Dermis blood vessel endothelial cell (primary cell): ENCODE measurements around the gene SPECC1. TPM values are rescaled to one million over a fixed set of nuclear protein-coding genes. Genes with fewer than 3 reads are reported as not detected.
"Not testable (repeated sequence)": the region's sequence is repeated elsewhere in the genome, so short reads cannot be mapped to it uniquely, and the experiment has no call there.

Source experiments
- DNase-seq: peaks from one replicate; pipeline ENCODE4 v3.0.0; 2010
- total RNA-seq: library from RNA; depleted of rRNA; stranded (reverse); fragments of >200 nt; gene quantifications from 2 replicates; pipeline ENCODE4 v1.2.3, GENCODE V29; 2014

Gene SPECC1
- total RNA-seq, 1 donor from 2014 or later: 3.1 TPM

DNA sequence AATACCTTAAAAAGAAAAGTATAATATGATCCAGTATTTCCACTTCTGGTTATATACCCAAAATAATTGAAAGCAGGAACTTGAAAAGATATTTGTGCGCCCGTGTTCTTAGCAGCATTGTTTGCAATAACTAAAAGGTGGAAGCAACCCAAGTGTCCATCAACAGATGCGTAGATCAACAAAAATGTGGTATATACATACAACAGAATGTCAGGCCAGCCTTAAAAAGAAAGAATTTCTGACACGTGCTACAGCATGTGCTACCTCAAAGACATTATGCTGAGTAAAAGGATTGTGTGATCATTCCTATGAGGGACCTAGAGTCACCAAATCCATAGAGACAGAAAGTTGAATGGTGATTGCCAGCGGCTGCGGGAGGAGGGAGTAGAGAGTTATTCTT, 133.1 kb downstream of the SPECC1 start:
- no peak for DNase-seq

DNA sequence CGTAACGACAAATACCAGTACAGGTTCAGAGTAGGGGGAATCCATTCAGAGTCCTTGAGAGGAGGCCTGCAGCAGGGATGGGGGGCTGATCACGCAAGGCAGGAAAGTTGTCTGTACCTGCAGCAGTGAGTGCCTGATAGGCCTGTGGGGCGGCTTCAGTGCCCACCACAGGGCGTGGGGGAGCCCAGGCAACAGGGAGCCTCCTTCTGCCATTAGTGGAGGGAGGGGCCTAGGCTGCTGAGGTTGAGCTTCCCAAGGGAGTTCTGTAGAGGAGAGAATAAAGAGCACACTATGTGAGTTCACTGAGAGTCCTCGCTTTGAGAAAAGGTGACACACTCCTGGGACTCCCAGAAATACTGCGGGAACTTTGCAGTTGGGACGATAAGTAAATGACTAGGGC, 134.6 kb downstream of the SPECC1 start:
- no peak for DNase-seq

DNA sequence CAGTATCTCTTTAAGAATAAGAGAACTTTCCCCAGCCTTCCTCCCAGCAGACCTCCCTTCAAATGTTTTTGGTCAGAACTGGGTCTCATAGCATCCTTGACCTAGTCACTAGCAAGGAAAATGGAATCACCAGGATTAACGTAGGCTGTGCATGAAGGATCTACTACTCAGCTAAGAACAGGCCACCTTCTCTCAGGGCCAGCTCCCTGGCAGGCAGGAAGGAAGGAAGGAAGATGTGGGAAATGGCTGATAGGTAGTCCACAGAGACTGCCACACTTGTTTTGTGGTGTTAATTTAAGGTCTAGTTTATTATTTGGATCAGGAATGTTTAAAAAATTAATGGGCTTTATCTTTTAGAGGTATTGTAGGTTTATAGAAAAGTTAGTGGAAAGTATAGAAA, 136.4 kb downstream of the SPECC1 start:
- no peak for DNase-seq

DNA sequence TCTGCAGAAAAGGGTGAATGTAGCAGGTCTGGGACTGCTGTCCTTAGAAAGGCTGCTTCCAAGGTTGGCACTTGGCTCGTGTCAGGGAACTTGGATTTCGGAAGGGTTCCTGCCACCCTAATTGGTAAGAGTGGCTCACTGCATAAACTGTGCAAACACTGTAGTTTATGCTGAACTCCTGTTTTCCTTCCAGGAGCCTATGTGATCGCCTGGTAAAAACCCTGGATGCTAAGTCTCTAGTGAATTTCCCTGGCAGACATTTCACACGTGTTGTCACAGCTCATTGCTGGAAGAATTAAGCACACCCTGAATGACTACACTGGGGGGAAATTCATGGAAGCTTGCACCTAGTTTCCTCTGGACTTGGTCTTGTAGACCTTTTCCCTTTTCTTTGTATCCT, 140.1 kb downstream of the SPECC1 start:
- DNase-seq: no peak

DNA sequence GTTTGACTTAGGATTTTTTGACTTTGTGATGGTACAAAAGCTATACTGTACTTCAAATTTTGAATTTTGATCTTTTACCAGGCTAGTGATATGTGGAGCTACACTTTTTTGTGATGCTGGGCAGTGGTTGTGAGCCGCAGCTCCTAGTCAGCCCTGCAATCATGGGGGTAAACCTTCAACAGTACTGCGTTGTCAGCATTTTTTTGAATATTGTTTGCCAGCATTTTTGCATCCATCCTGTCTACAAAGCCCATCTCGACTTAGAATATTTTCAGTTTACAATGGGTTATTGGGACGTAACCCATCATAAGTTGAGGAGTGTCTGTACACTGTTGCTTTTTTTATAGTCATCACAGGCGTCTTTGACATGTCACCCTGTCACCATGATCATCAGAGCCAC, 142.0 kb downstream of the SPECC1 start:
- no peak for DNase-seq

DNA sequence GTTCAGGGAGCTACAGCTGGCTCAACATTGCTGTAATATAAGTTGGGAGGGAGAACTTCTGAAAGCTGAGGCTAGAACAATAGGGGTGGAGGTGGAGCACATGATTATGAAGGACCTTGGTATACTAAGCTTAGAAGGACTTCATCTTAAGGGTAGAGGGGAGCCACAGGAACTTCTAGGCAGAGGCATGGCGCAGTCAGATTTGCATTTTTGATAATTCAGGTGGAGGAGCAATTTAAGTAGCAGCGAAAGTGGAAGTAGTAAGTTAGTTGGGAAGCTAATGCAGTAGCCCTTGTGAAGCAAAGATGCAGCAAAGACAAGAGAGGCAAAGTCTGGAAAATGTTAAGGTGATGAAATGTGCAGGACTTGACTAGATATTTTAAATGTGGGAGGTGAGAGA, 144.1 kb downstream of the SPECC1 start:
- no peak for DNase-seq

DNA sequence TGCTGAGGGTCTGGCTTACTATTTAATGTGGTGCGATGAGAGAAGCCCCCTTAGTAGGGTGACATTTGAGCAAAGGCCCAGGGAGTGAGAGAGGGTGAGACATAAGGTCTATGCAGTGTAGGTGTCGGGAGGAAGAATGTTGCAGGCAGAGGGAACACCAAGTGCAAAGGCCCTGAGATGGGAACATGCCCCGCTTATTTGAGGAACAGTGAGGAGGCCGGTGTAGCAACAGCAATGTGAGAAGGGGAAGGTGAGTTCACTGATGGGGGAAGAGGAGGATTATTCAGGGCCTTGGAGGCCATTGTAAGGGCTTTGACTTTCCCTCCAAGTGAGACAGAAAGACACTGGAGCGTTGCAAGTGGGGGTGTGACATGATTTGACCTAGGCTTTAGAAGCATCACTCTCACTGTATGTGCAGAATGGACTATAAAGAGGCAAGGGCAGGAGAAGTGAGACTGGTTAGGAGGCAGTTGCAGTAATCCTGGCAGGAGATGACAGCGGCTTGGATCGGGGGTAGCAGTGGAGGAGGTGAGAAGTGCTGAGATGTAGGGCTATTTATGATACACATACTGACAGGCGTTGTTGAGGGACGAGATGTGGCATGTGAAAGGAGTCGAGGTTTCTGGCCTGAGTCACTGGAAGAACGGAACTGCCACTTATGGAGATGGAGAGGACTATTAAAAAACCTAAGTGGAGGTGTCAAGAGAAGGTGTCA, 145.3 kb downstream of the SPECC1 start:
- DNase-seq: no peak

DNA sequence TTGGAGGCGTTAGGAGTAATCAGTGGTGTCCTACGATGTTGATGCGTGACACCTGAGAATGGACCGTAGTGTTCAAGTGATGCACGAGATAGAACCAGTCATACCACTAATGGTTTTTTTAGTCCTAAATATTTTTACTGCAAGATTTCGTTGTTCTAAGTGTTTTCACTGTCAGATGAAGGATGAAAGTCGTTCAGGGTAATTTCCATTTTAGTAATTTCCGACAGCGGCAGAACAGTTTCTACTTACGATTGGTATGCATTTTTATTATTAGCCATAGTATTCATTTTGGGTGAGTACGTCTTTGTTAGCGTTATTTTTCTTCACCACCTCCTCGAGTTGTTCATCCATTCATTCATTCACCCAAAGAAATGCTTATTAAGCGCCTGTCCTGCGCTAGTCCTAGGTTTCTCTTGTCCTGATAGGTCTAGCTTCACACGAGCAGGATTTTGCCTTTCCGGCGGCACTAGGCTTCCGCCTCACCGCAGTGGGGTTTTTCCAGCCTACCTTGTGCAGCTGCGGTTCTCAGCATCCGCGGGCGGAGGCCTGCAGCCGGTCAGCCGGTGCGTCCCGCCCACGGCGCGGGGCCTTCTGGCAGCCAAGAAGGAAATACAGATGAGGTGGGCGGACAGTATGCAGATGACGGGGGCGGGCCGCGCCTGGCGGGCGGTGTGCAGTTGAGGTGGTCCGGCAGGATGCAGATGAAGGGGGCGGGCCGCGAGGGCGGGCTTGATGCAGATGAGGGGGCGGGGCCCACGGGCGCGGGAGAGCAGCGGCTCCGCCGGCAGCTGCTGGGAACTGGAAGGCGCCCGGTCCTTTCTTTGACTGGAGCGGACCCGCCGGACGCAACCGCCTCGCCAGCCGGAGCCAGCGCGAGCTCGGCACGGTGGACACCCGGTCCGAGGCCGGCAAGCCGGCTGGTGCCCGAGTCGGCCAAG, 146.4 kb downstream of the SPECC1 start:
- peak; percentile 92 for DNase-seq

DNA sequence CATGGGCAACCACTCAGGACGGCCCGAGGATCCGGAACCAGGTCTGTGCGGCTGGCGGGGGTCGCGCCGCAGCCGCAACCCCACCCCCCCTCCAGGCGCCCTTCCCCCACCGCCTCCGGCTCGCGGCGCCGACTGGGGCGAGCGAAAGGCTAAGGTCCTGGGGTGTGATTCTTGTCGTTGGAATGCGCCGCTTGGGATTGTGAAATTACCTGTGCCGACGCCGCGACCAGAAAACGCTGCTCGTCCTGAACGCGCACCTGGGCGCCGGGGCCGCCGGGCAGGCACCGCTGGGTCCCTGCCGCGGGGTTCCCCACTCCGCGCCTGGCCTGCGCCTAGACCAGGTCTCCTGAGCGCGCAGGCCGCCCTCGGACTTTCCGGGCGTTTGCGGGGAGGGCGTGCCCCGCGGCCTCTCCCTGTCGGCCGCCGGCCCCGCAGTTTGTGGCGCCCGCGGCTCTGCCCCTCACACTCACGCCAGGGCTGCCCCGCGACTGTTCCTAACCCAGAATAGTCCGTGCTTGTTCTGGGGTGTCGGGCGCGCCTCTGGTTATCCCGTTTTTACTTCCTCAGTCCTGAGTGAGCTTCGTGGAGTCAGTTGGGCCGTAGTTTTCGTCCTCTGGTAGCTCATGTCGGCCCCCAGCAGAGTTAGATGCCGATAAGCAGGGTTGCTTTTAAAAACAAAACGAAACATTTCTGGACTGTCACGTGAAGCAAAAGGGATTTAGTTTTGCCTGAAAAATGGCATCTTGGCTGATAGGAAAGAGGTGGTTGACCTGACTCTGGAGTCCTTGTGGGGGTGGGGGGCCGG, 147.2 kb downstream of the SPECC1 start:
- peak; percentile 10 for DNase-seq

DNA sequence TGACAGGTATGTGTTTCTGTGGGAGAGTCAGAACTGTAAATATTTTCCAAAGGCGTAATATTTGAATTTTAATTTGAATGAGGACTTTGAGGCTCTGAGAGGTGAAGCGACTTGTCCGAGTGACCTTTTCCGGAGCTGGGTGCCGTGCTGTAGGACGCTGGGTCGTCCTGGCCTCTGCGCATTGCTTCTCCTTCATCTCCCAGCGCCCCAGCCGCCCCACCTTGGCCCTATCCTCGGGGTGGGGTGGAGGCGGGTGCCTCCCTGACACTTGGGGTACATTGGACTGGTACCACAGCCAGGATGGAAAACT, 147.8 kb downstream of the SPECC1 start:
- no peak for DNase-seq

DNA sequence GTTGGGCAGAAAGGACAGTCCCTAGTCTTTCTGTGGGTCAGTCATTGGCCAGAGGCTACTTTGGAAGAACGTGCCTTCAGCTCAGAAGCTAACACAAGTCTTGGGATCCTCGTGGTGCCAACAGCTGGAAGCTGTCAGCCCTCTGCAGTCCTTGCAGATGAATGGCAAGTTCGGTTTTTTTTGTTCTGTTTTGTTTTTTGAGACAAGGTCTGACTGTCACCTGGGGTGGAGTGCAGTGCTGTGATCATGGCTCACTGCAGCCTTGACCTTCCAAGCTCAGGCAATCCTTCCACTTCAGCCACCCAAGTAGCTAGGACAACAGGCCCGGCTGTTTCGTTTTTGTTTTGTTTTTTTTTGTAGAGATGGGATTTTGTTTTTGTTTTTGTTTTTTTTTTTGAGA, 149.4 kb downstream of the SPECC1 start:
- DNase-seq: no peak

DNA sequence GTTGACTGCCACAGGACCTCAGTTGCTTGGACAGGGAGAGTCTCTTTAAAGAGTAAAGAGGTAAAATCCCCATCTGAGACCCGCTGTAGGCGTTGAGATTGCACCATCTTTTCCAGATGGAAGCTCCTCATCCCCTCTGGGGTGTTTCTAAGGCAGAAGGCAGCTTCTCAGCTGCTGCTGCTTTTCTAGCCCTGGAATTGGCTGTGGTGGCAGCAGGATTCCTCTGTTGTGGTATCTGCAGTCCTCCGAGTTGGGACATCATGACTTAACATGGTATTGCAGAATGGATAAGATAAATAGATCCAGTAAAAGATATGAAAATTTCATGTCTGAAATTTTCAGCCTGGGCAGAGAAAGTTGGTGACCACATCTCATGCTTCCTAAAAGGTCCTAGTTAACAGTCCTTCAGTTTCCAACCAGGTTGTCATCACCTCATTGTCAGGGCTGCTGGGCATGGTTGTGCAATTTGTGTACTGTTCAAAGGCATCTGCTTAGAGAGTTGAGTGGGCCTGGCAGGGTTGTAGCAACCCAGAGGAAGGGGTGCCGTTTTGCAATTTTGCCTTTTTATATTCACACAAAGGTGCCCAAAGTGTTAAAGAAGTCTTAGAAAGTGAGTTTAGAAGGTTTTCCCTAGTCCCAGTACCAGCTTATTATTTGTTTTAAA, 150.4 kb downstream of the SPECC1 start:
- DNase-seq: no peak

DNA sequence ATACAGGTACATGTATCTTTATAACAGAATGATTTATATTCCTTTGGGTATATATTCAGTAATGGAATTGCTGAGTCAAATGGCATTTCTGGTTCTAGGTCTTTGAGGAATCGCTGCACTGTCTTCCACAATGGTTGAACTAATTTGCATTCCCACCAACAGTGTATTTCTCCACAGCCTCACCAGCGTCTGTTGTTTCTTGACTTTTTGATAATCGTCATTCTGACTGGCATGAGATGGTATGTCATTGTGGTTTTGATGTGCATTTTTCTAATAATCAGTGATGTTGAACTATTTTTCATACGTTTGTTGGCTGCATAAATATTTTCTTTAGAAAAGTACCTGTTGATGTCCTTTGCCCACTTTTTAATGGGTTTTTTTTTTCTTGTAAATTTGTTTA, 156.4 kb downstream of the SPECC1 start:
- not testable (repeated sequence) for DNase-seq

DNA sequence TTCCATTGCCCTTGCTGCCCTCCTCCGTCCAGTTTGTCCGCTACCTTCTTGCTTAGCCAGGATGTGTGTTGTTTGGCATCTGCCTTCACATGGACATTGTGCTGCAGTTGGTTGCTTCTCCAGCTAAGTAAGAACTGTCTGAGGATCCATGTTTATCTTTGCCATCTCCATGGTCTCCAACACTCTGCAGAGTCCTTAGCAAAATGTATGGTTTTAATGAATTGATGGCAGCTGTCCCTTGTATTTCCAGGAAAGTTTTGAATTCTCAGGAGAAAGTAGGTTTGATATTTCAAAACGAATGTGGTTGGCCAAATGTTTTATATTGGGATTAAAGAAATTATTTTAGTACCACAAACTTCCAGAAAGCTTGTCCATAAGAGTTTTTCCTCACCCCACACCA, 160.9 kb downstream of the SPECC1 start:
- no peak for DNase-seq

DNA sequence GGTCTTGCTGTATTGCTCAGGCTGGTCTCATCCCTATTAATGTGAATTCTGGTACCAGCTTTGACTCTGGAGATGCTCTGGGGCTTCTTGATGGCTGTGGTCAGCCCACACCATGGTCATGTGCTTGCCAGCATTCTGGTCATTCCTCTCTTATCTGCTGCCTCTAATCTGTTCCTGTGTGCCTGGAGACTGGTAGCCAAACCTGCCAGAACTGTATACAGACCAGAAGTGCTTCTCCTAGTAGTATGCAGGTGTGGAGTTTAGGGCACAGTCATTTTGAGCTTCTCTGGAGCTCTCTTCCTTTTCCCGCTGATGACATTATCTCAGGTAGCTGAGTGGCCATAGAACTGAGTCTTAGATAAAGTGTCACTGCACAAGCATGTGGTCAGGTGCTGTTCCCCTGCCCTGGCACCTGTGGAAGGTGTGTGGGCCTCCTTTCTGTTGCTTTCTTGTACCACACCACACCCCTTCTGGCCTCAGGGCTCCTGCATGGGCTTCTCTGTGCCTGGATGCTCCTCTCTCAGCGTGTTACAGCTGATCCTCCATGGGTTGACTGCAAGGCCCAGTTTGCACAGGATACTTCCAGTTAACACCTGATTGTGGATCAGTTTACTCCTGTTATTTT, 162.7 kb downstream of the SPECC1 start:
- DNase-seq: no peak

DNA sequence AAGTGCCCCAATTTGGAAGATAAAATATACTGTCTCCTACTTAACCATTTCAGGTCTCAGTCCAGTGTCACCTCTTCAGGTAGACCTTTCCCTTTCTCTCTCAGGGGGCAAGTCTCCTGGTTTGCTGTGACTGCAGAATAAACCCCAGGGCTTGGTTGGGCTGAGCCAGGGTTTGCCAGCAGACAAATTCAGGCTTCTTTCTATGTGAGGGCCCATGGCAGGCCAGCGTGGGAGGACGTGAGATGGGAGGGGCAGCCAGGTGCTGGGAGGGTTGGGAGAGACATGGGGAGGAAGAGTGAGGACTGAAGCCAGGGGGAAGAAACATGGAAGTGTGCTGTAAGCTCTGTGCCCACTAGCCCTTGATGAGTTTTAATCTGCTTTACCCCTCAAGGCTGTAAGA, 163.2 kb downstream of the SPECC1 start:
- no peak for DNase-seq

DNA sequence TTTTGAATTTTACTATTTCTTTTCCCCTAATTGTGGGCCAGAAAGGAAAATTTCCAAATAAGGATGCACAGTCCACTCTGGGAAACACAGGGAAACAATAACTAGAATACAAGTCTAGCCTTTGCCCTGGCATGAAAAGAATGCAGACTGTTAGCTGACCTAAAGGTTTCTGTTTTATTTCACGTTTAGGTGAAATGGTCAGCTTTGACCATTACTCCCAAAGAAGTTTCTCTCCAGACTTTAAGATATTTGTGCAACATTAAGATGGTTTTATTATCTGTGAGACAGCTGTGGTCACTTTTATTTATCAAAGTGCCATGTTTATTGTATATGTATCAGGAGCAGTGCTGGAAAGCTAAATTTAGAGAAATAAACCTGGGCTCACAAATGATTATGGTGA, 163.9 kb downstream of the SPECC1 start:
- DNase-seq: no peak

DNA sequence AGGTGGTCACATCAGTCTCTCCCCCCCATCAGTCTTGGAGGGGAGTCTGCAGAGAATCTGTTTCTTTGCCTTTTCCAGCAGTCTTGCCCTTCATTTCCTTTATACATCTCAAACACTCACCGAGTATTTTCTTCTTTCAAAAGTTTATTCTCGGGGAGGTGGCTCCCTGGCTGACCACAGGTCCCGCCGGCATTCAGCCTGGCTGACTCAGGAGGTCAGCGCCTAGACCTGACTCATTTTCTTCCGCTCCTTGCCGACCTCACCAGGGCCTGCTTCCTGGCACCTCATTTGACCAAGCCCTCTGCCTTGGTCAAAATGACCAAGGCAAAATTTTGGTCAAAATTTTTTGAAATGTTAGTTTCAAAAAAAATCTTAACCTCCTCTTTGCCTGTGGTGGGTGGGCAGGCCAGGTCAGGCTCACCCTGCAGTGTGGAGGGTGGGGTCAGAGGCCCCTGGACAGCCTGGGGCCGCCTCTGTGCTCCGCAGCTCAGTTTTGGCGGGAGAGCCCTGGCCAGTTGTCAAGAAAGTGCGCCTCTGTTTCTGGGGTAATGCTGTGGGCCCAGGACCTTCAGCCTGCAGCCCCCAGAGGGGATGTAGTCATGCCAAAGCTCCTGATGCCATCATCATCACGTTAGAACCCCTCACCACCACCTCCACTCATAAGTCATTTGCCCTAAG, 165.6 kb downstream of the SPECC1 start:
- no peak for DNase-seq

DNA sequence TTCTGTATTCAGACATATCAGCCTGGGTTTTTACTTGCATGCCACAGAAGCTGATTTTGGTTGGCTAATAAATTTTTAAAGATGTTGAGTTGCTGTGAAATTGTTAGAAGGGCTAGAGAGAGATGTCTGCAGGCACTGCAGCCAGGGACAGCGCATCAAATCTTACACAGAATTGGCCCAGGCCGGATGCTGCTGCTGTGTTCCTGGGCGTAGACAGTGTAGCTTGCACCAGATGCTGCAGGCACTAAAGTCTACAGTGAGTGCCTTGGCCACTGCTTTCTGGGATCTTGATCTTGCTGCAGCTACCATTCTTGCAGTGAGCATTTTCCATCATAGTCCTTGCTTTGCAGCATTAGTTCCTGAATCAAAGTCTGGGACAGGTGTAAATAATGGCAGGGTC, 169.9 kb downstream of the SPECC1 start:
- no peak for DNase-seq

DNA sequence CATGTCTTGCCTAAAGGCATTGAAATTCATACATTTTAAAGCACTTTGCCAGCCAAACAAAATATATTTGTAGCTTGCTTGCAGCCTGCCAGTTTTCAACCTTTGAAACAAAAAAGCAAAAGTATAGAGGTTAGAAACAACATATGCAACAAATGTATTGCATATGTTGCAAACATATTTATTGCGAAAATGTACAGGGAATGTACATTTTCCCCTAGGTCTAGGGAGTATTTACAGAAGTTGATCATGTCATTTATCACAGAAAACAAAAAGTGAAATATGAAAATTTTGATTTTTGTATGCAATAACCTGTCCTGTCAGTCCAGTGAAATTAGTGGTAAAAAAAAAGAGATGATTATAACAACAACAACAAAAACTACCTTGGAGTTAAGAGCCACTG, 171.5 kb downstream of the SPECC1 start:
- no peak for DNase-seq

DNA sequence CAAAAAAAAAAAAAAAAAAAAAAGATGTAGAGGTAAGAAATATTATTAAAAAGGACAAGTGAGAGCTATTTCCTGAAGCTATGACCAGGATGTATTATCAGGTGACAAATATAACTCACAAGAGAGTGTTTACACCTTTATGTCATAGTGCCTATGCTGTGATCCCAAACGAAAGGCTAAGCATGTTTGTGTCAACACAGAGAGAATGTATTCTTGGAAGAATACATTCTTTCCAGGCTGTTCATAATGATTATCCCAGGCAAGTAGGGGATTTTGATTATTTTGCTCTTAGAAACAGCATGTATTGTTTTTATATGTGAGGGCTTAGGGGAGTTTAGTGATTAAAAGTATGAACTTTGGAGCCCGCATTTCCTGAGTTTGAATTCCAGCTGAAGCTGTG, 175.0 kb downstream of the SPECC1 start:
- DNase-seq: no peak
